ENCODE data around the gene SUPT20HL2.
"Not testable (repeated sequence)": the region's sequence is repeated elsewhere in the genome, so short reads cannot be mapped to it uniquely, and the experiment has no call there.

The SUPT20HL2 gene

GRCh38 chrX:24309580-24310374, 4.1 kb downstream of the SUPT20HL2 start:
- not testable (repeated sequence) for DNase-seq

GRCh38 chrX:24308803-24309202, 5.1 kb downstream of the SUPT20HL2 start:
- DNase-seq, result not testable (repeated sequence)

DNA sequence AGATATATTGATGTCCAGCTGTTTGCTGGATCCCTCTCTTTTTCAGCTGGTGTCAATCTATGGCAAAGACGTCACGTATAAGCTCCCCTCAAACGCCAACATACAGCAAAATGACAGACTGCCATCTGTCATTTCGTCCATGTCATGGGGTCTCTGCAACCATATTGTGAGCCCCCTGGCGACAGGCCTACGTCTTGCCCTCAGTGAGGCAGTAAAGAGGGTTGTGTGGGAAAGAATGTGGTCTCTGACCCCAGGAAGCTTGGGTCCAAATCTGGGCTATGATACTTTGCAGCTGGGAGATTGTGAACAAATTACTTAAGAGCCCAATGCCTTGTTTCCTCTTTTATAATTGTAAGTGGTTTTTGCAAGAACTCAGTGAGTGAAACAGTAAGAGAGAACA, 7.4 kb downstream of the SUPT20HL2 start:
- DNase-seq, result no peak

- no peak for DNase-seq
These were observed 8.0 kb downstream of the SUPT20HL2 start for GRCh38 chrX:24305905-24306304.

GRCh38 chrX:24301806-24302205, 12.1 kb downstream of the SUPT20HL2 start:
- no peak for DNase-seq

- DNase-seq, result no peak
These were observed 12.8 kb downstream of the SUPT20HL2 start for GRCh38 chrX:24301060-24301459.

DNA sequence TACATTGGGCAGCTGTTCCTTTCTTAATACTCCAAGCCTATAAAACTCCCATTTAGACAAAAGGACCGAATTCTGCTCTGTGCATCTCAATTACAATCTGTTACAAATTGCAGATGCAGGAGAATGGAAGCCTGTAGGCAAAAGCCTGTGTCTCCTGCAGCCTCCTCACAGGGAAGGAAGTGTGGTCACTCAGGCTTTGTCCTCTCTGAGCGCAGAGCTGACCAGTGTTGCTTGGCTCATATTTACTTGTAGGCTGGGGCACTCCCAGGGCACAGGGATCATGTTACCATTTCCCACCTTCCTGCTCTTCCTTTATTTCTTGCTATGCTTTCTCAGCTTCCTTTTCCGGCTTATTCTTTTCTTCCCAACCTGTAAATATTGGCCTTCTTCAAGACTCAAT, 15.7 kb downstream of the SUPT20HL2 start:
- DNase-seq, result no peak

GRCh38 chrX:24294619-24295018, 19.2 kb downstream of the SUPT20HL2 start:
- DNase-seq, result no peak

GRCh38 chrX:24293412-24293811, 20.5 kb downstream of the SUPT20HL2 start:
- DNase-seq, result no peak

DNA sequence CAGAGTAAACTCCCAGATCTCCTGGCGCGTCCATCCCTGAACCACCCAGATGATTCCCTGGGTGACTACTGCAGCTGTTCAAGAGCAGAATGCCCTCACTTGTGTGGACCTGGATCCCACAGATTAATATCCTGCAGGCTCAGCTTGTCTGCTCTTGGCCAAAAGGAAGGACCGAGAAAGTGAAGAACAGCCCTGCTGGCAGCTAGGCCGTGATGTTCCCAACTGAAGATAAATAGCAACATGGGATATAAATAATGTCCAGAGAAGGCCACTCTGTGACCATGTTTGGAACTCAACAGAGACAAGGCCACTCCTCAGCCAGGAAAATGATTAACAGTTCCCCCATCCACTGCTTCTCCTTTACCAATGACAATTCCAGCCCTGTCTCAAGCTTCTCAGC, 21.5 kb downstream of the SUPT20HL2 start:
- no peak for DNase-seq

GRCh38 chrX:24285082-24285481, 28.8 kb downstream of the SUPT20HL2 start:
- no peak for DNase-seq

GRCh38 chrX:24283127-24283794, 30.6 kb downstream of the SUPT20HL2 start:
- DNase-seq, result no peak

DNA sequence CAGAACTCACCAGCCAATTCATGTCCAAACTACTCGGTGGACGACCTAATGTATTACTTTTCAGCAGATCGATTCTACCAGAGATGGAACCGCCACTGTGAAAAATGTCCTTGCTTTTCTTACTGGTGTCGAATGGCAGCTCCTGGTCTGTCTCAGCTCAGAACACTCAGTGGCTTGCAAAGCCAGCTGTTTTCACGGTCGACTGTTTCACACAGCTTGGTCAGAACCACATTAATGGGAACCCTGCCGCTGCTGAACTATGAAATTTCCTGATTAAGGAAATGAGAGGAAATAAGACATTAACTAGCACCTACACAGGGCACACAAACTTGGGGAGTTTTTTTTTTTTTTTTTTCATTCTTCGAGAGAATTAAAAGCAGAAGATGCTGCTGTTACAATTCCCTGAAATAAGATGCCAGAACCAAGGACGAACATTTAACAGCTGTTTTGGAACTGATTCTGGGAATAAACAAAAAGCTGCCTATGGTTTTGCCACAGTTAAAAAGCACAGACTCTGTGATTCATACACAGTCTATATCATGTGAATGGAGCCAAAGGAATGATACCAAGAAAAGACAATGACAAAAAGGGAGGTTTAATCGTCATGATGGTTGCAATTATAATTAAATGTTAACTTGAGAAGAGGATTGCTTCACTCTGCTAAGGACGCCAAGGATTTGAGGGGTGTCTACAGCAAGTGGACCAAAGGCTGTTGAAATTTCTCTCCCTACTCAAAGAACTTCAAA, 31.3 kb downstream of the SUPT20HL2 start:
- DNase-seq, result no peak

DNA sequence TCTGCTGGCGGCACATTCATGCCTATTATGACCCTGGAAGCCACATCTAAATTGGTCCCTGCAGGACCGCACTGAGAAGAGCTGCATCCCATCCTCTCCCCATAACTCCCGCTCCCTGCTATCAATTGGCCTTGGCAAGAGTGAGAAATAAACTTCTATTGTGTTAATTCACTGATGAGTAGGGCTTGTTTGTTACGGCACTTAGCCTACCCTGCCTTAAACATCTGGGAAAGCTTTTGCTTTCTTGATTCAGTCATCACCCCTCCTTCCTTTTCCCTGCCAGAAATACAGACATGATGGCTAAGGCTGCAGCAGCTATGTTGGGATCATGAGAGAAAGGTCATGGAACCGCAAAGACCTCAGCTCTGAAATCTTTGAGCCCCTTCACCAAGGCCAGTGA, 36.5 kb downstream of the SUPT20HL2 start:
- DNase-seq, result no peak

GRCh38 chrX:24276015-24276414, 37.9 kb downstream of the SUPT20HL2 start:
- no peak for DNase-seq

- DNase-seq, result no peak
These were observed 42.6 kb downstream of the SUPT20HL2 start for GRCh38 chrX:24271262-24271661.

DNA sequence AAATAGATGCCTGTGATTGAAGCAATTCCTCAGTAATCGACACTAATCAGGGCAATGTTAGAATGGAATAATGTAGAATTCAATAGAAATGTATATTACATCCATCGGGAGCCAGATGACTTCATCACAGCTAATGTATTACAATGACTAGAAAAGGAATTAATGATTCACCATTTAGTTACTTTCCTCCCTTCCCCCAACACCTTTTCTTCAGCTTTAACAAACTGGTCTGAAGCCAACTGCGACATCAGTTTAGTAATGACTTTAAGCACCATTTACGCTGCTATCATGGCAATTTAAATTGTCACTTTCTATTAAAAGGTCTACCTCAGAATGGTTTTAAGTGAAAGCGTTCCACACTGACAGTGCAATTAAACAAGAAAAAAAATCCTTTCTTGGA, 45.1 kb downstream of the SUPT20HL2 start:
- DNase-seq, result no peak

DNA sequence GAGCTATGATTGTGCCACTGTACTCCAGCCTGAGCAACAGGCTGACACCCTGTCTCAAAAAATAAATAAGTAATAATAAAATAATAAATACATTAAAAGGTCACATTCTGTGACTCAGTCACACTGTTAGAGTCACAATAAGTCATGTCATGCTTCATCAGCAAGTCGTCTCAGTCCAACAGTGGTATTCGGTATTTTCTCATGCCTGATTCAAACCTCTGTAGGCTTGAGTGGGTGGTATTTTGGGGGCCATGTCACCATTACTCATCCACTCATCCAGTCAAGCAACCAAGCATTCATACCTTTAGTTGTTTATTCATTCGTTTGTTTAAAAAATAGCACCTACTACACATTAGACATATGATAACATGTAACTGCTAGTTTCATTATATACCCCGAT, 46.9 kb downstream of the SUPT20HL2 start:
- no peak for DNase-seq

GRCh38 chrX:24264383-24264782, 49.5 kb downstream of the SUPT20HL2 start:
- DNase-seq, result no peak

DNA sequence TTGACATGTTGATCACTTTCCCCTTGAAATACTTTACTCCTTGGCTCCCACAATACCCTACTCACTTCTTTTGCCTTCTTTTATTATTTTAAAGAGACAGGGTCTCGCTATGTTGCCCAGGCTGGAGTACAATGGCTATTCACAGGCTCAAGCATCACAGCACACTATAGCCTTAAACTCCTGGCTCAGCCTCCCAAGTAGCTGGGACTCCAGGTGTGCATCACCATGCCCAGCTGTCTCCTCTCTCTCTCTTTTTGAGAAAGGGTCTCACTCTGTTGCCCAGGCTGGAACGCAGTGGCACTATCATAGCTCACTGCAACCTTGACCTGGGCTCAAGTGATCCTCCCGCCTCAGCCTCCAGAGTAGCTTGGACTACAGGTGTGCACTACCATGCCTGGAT, 51.6 kb downstream of the SUPT20HL2 start:
- no peak for DNase-seq
